Endothelial cell of umbilical vein (primary cell): Measurements from ENCODE around the gene GREB1. TPM values are rescaled to one million over a fixed set of nuclear protein-coding genes. Genes with fewer than 3 reads are reported as not detected.

ENCODE experiments used
- BruUV-seq: library from RNA; stranded (reverse); fragments of 400-500 nt; replicated peaks from 2 replicates; lab custom pipeline; 2021; lab: Mats Ljungman, UMichigan
- CTCF ChIA-PET: fragments of 300-600, 350-600 bp; sonication (Branson Sonifier 250); formaldehyde crosslinking; loops from one replicate; lab custom pipeline; 2021; ENCODE audit warnings: antibody characterized with exemption, inconsistent platforms; lab: Charles Lee
- POLR2A ChIA-PET: fragments of 300-600, 350-600 bp; sonication (Branson Sonifier 250); formaldehyde crosslinking; loops from one replicate; lab custom pipeline; 2021; ENCODE audit warnings: antibody characterized with exemption, inconsistent platforms; lab: Charles Lee
- DNase-seq: peaks from one replicate; pipeline ENCODE4 v3.0.0-alpha.2; 2011; ENCODE audit warnings: low read depth, low spot score
- FAIRE-seq: peaks from 2 replicates; lab custom pipeline; 2011; peaks lifted over from hg19 to GRCh38; lab: Jason Lieb, UNC
- H2AFZ ChIP-seq: 2 replicates; pipeline ENCODE4 v1.6.0; 2012; ENCODE audit warnings: low read depth, low read length, control low read depth, inconsistent platforms
- H3K27ac ChIP-seq: 2 replicates; pipeline ENCODE4 v1.5.1; 2011; ENCODE audit warnings: low read depth, mild to moderate bottlenecking, control low read depth, low read length, moderate library complexity; ENCODE audit not compliant: insufficient read depth
- H3K27me3 ChIP-seq, 2 experiments: 2 replicates each; pipeline versions ENCODE4 v1.6.0 to v1.6.1; 2011; ENCODE audit warnings: low read length in 2 of 2, mixed read lengths in 1 of 2; ENCODE audit not compliant: control insufficient read depth in 2 of 2, insufficient read depth in 2 of 2
- H3K36me3 ChIP-seq, 2 experiments: 2 replicates in 1 of 2; 3 replicates in 1 of 2; pipeline ENCODE4 v1.5.1; 2011; ENCODE audit warnings: low read length in 2 of 2, mild to moderate bottlenecking in 1 of 2, moderate library complexity in 1 of 2; ENCODE audit not compliant: control insufficient read depth in 2 of 2, insufficient read depth in 2 of 2; ENCODE audit errors: extremely low read depth in 1 of 2
- H3K4me1 ChIP-seq: 3 replicates; pipeline ENCODE4 v1.5.1; 2011; ENCODE audit warnings: mild to moderate bottlenecking, low read length; ENCODE audit not compliant: control insufficient read depth, insufficient read depth; ENCODE audit errors: extremely low read depth
- H3K4me2 ChIP-seq: 2 replicates; pipeline ENCODE4 v1.6.1; 2011; ENCODE audit warnings: low read length, control low read depth, mixed read lengths; ENCODE audit not compliant: insufficient read depth
- H3K4me3 ChIP-seq, 3 experiments: fragments of 200-600 bp in 1 of 3; sonication (generic), shearing (Covaris generic) in 1 of 3; replicated peaks in 1 of 3; 2 replicates each; pipeline ENCODE4 v1.5.1; 2011 to 2016; ENCODE audit warnings: control low read depth in 3 of 3, low read length in 3 of 3, mild to moderate bottlenecking in 2 of 3, inconsistent platforms in 1 of 3, low read depth in 1 of 3, moderate library complexity in 1 of 3; ENCODE audit not compliant: insufficient read depth in 1 of 3
- H3K79me2 ChIP-seq: 2 replicates; pipeline ENCODE4 v1.6.0; 2012; ENCODE audit warnings: low read length, inconsistent platforms; ENCODE audit not compliant: control insufficient read depth, insufficient read depth
- H3K9ac ChIP-seq: replicated peaks from 2 replicates; pipeline ENCODE3; 2011; ENCODE audit warnings: low read length, control low read depth; ENCODE audit not compliant: insufficient read depth; ENCODE audit errors: extremely low read depth
- H3K9me1 ChIP-seq: replicated peaks from 3 replicates; pipeline ENCODE4 v1.6.0; 2011; ENCODE audit warnings: mild to moderate bottlenecking, low read length; ENCODE audit not compliant: control insufficient read depth, insufficient read depth; ENCODE audit errors: extremely low read depth
- H3K9me3 ChIP-seq: replicated peaks from 2 replicates; pipeline ENCODE4 v1.5.1; 2012; ENCODE audit warnings: low read length, inconsistent platforms; ENCODE audit not compliant: control insufficient read depth, insufficient read depth
- H4K20me1 ChIP-seq: replicated peaks from 2 replicates; pipeline ENCODE3; 2011; ENCODE audit warnings: mild to moderate bottlenecking, low read length; ENCODE audit not compliant: control insufficient read depth, insufficient read depth; ENCODE audit errors: extremely low read depth
- CTCF ChIP-seq, 2 donors: IDR thresholded peaks; 1 replicate in 1 of 2; 2 replicates in 1 of 2; pipeline ENCODE4 v1.5.1; 2011; ENCODE audit warnings: low read length in 2 of 2, mild to moderate bottlenecking in 2 of 2, moderate library complexity in 2 of 2, control low read depth in 1 of 2, inconsistent platforms in 1 of 2, low read depth in 1 of 2; ENCODE audit not compliant: insufficient read depth in 1 of 2; ENCODE audit errors: extremely low read depth in 1 of 2
- EZH2 ChIP-seq: IDR thresholded peaks from 2 replicates; pipeline ENCODE4 v1.6.1; 2012; ENCODE audit warnings: borderline replicate concordance, low read depth, mild to moderate bottlenecking, moderate library complexity, low read length, inconsistent platforms; ENCODE audit not compliant: severe bottlenecking
- FOS ChIP-seq: IDR thresholded peaks from 2 replicates; pipeline ENCODE4 v1.6.1; 2011; ENCODE audit warnings: mild to moderate bottlenecking, low read length, moderate library complexity, borderline replicate concordance; ENCODE audit not compliant: insufficient read depth
- GATA2 ChIP-seq: IDR thresholded peaks from 2 replicates; pipeline ENCODE4 v1.7.0; 2011; ENCODE audit warnings: low read depth, mild to moderate bottlenecking, moderate library complexity, mixed read lengths, low read length; ENCODE audit not compliant: insufficient read length, insufficient read depth
- JUN ChIP-seq: IDR thresholded peaks from 2 replicates; pipeline ENCODE4 v1.6.1; 2011; ENCODE audit warnings: borderline replicate concordance, low read depth; ENCODE audit not compliant: insufficient read length, insufficient read depth
- MAX ChIP-seq: IDR thresholded peaks from 2 replicates; pipeline ENCODE4 v1.6.1; 2011; ENCODE audit not compliant: insufficient read depth, insufficient read length
- MYC ChIP-seq: IDR thresholded peaks from one replicate; pipeline ENCODE4 v1.6.1; 2011; ENCODE audit warnings: mild to moderate bottlenecking, low read depth, low read length
- POLR2A ChIP-seq: IDR thresholded peaks from 2 replicates; pipeline ENCODE4 v1.6.1; 2012; ENCODE audit warnings: low read depth, mild to moderate bottlenecking, control low read depth, low read length
- POLR2AphosphoS5 ChIP-seq: IDR thresholded peaks from 2 replicates; pipeline ENCODE4 v1.6.1; 2012; ENCODE audit warnings: low read depth, mild to moderate bottlenecking, control low read depth, low read length, moderate library complexity; ENCODE audit not compliant: insufficient read depth
- dilution Hi-C: fragments of 300-500 bp; cut with MboI; formaldehyde crosslinking; loops from one replicate; pipeline ENCODE4 v1.15.0; 2019; ENCODE audit warnings: low sequenced_read_pairs; ENCODE audit not compliant: extremely low pct_ligation_motif_present
- intact Hi-C: fragments of 100-400 bp; cut with micrococcal nuclease; formaldehyde crosslinking; loops from one replicate; pipeline ENCODE4 v1.10.0; 2022
- polyA plus RNA-seq, 4 experiments: library from polyadenylated mRNA; depleted of rRNA in 3 of 4; stranded (reverse) in 3 of 4; unstranded in 1 of 4; fragments of >200 nt; gene quantifications; 2 replicates each; pipeline versions ENCODE4 v1.2.1 to v1.2.3, GENCODE V29; 2011 to 2012; ENCODE audit warnings: missing spikeins in 1 of 4
- total RNA-seq: library from RNA; stranded (reverse); gene quantifications from 2 replicates; pipeline ENCODE4 v1.2.3, GENCODE V29; 2021

Gene GREB1
- total and polyA plus RNA-seq, 2 donors (not counting 3 experiments of a cell fraction or from before 2014, with no cell fraction given) = 0.17 to 0.58 TPM

- no peak for FAIRE-seq
- ChIA-PET CTCF (no interaction called here), POLR2A (no interaction called here)
- H2AFZ ChIP-seq = no peak overlapping the region
- no peak overlapping the region for H3K27ac ChIP-seq
- peaks cover 3 to 10% of the 10 kb centered on the region in 2 experiments for H3K27me3 ChIP-seq
- no peak overlapping the region for H3K4me3 ChIP-seq
- no peaks in the 10 kb centered on the region for H4K20me1 ChIP-seq
- H3K9ac ChIP-seq = no peak overlapping the region
- BruUV-seq = no TSS peak
- intact Hi-C loops (no loop called here), dilution Hi-C loops (no loop called here)
- TF ChIP-seq JUN (no peak), POLR2AphosphoS5 (no peak), MYC (no peak)
- H3K9me1 ChIP-seq = no peaks in the 10 kb centered on the region
- no peak overlapping the region for H3K4me2 ChIP-seq
- H3K36me3 ChIP-seq = no peaks in the 10 kb centered on the region
- DNase-seq = no peak
- H3K9me3 ChIP-seq = no peaks in the 10 kb centered on the region
- H3K4me1 ChIP-seq = no peaks in the 10 kb centered on the region
- H3K79me2 ChIP-seq = no peaks in the 10 kb centered on the region
Measured at GRCh38 chr2:11556101-11556806, 22.4 kb downstream of the GREB1 start.

GRCh38 chr2:11558214-11558886 is 24.5 kb downstream of the GREB1 start:
- POLR2A ChIA-PET = no interaction called here
- dilution Hi-C loops = no loop called here
- peaks cover 3 to 10% of the 10 kb centered on the region in 2 experiments for H3K27me3 ChIP-seq
- H2AFZ ChIP-seq = no peak overlapping the region
- CTCF ChIA-PET = interaction anchor here (0.6 to 1.4 kb wide), 4 partner anchors 11 to 66 kb away, joined by 3 to 8 read pairs (median 4); no protein-coding TSS in a partner anchor
- intact Hi-C loops = no loop called here
- FAIRE-seq (no peak), DNase-seq (no peak)
- no peaks in the 10 kb centered on the region for H3K79me2 ChIP-seq
- H3K9me1 ChIP-seq = no peaks in the 10 kb centered on the region
- BruUV-seq = no TSS peak
- H3K36me3 ChIP-seq = no peaks in the 10 kb centered on the region
- no peaks in the 10 kb centered on the region for H3K9me3 ChIP-seq
- H3K27ac ChIP-seq = no peak overlapping the region
- H4K20me1 ChIP-seq = no peaks in the 10 kb centered on the region
- H3K4me3 ChIP-seq = no peak overlapping the region
- H3K4me2 ChIP-seq = no peak overlapping the region
- H3K9ac ChIP-seq = no peak overlapping the region
- no peak for TF ChIP-seq POLR2A
- TF ChIP-seq POLR2AphosphoS5 = no peak
- no peak for TF ChIP-seq EZH2
- no peak for TF ChIP-seq JUN
- TF ChIP-seq GATA2 = no peak
- TF ChIP-seq MAX = no peak
- TF ChIP-seq CTCF (IDR thresholded peaks at IDR 0.05; ENCODE audit: extremely low read depth in 1 of 2, insufficient read depth in 1 of 2, low read depth in 1 of 2, low read length in 2 of 2) = no peak
- TF ChIP-seq MYC = no peak
- TF ChIP-seq FOS = no peak
- H3K4me1 ChIP-seq = no peaks in the 10 kb centered on the region
